A549 (cell line): ENCODE measurements around the gene SLC8A1. TPM values are rescaled to one million over a fixed set of nuclear protein-coding genes. Genes with fewer than 3 reads are reported as not detected.

Experiments used
- ATAC-seq, 2 experiments: fragments of 200-7000 bp in 1 of 2; fragments of >200 bp in 1 of 2; cut with Nextera tagmentation in 1 of 2; cut with Tn5 transposase in 1 of 2; 3 replicates each; pipeline versions ENCODE4 v1.8.0 to v1.9.1; 2018 to 2020; ENCODE audit warnings: mild to moderate bottlenecking in 1 of 2, moderate library complexity in 1 of 2
- CTCF ChIA-PET: fragments of 300-600 bp; sonication (Branson Sonifier 250); formaldehyde crosslinking; extraction: SDS; loops from one replicate; lab custom pipeline; 2021; ENCODE audit warnings: antibody characterized with exemption, inconsistent platforms; lab: Yijun Ruan, JAX
- POLR2A ChIA-PET: fragments of 350-600 bp; formaldehyde crosslinking; extraction: SDS; loops from one replicate; lab custom pipeline; 2021; ENCODE audit warnings: antibody characterized with exemption, inconsistent platforms; lab: Yijun Ruan, JAX
- DNase-seq, 2 experiments: peaks; one replicate each; pipeline versions ENCODE4 v3.0.0 to v3.0.0-alpha.2; 2011 to 2016; ENCODE audit warnings: low read depth in 1 of 2, low spot score in 1 of 2
- FAIRE-seq: peaks from 2 replicates; lab custom pipeline; 2011; peaks lifted over from hg19 to GRCh38; lab: Jason Lieb, UNC
- H3K27ac ChIP-seq, 2 experiments: fragments of >200 bp; sonication (Bioruptor Twin); formaldehyde crosslinking; 3 replicates each; pipeline ENCODE4 v1.5.1; 2016 to 2017
- H3K4me1 ChIP-seq: fragments of >200 bp; sonication (Bioruptor Twin); formaldehyde crosslinking; 3 replicates; pipeline ENCODE4 v1.6.1; 2016
- H3K4me2 ChIP-seq: fragments of >200 bp; sonication (Bioruptor Twin); formaldehyde crosslinking; 3 replicates; pipeline ENCODE4 v1.6.1; 2016
- H3K4me3 ChIP-seq: fragments of >200 bp; sonication (Bioruptor Twin); formaldehyde crosslinking; 3 replicates; pipeline ENCODE4 v1.5.1; 2016
- H3K9me3 ChIP-seq: fragments of >200 bp; sonication (Bioruptor Twin); formaldehyde crosslinking; 3 replicates; pipeline ENCODE4 v1.6.1; 2016
- ATOH8 ChIP-seq: fragments of 250-450 bp; sonication (Bioruptor Pico); IDR thresholded peaks from 2 replicates; pipeline ENCODE4 v1.5.0; 2020; ENCODE audit warnings: low read depth, mild to moderate bottlenecking, moderate library complexity
- BHLHE40 ChIP-seq: IDR thresholded peaks from 2 replicates; pipeline ENCODE4 v1.6.1; 2012; ENCODE audit warnings: low read depth, low read length, inconsistent platforms
- CBX2 ChIP-seq: fragments of 200-600 bp; sonication (generic); IDR thresholded peaks from 2 replicates; pipeline ENCODE4 v1.6.1; 2016; ENCODE audit warnings: low read depth, mild to moderate bottlenecking, borderline replicate concordance
- CBX8 ChIP-seq: fragments of 200-600 bp; sonication (generic); IDR thresholded peaks from 2 replicates; pipeline ENCODE4 v1.6.1; 2016
- CEBPB ChIP-seq, 2 experiments: fragments of >200 bp in 1 of 2; sonication (Bioruptor Twin) in 1 of 2; formaldehyde crosslinking in 1 of 2; IDR thresholded peaks; 2 replicates each; pipeline ENCODE4 v1.6.1; 2012 to 2016
- CHD2 ChIP-seq: fragments of 150-350 bp; IDR thresholded peaks from 2 replicates; pipeline ENCODE4 v1.6.1; 2014; ENCODE audit warnings: low read length; ENCODE audit not compliant: partially characterized antibody
- EHF ChIP-seq: fragments of 250-450 bp; sonication (Bioruptor Pico); IDR thresholded peaks from 2 replicates; pipeline ENCODE4 v1.5.0; 2020; ENCODE audit warnings: mild to moderate bottlenecking
- EP300 ChIP-seq, 2 experiments: fragments of >200 bp; sonication (Bioruptor Twin); formaldehyde crosslinking; IDR thresholded peaks; 2 replicates in 1 of 2; 3 replicates in 1 of 2; pipeline ENCODE4 v1.6.1; 2016 to 2017
- ESRRA ChIP-seq: fragments of 150-350 bp; IDR thresholded peaks from 2 replicates; pipeline ENCODE4 v1.6.1; 2014; ENCODE audit warnings: mild to moderate bottlenecking, low read length, borderline replicate concordance
- FOSL2 ChIP-seq, 2 experiments: fragments of 450-650 bp in 1 of 2; fragments of >200 bp in 1 of 2; sonication (Bioruptor Twin) in 1 of 2; formaldehyde crosslinking; IDR thresholded peaks; 2 replicates each; pipeline versions ENCODE4 v1.5.0 to v1.6.1; 2016 to 2020; ENCODE audit warnings: mild to moderate bottlenecking in 1 of 2, moderate library complexity in 1 of 2
- GATA3 ChIP-seq: IDR thresholded peaks from 2 replicates; pipeline ENCODE4 v1.6.1; 2012; ENCODE audit warnings: borderline replicate concordance
- HOXA7 ChIP-seq: fragments of 250-450 bp; sonication (Bioruptor Pico); IDR thresholded peaks from 2 replicates; pipeline ENCODE4 v1.5.0; 2020; ENCODE audit warnings: mild to moderate bottlenecking, moderate library complexity
- HOXB13 ChIP-seq: fragments of 250-450 bp; sonication (Bioruptor Pico); IDR thresholded peaks from 2 replicates; pipeline ENCODE4 v1.5.0; 2020; ENCODE audit warnings: low read depth, mild to moderate bottlenecking, moderate library complexity
- KDM1A ChIP-seq: fragments of 200-600 bp; sonication (generic); IDR thresholded peaks from 2 replicates; pipeline ENCODE4 v1.6.1; 2016; ENCODE audit warnings: low read depth, mild to moderate bottlenecking
- MAX ChIP-seq: IDR thresholded peaks from 2 replicates; pipeline ENCODE4 v1.6.1; 2012
- MAZ ChIP-seq: fragments of 150-350 bp; IDR thresholded peaks from 2 replicates; pipeline ENCODE4 v1.6.1; 2014; ENCODE audit warnings: antibody characterized with exemption, low read depth, low read length, borderline replicate concordance
- NFE2L2 ChIP-seq: fragments of 150-350 bp; conservative IDR thresholded peaks from 2 replicates; pipeline ENCODE4 v1.6.1; 2014; ENCODE audit warnings: low read length
- NPAS2 ChIP-seq: fragments of 250-450 bp; sonication (Bioruptor Pico); IDR thresholded peaks from 2 replicates; pipeline ENCODE4 v1.8.0; 2022; ENCODE audit warnings: mild to moderate bottlenecking, moderate library complexity, borderline replicate concordance
- NR3C1 ChIP-seq: fragments of >200 bp; sonication (Bioruptor Twin); formaldehyde crosslinking; IDR thresholded peaks from 3 replicates; pipeline ENCODE4 v1.6.1; 2017
- PBX3 ChIP-seq: IDR thresholded peaks from 2 replicates; pipeline ENCODE4 v1.6.1; 2012
- POLR2AphosphoS2 ChIP-seq: conservative IDR thresholded peaks from 2 replicates; pipeline ENCODE4 v1.6.1; 2012; ENCODE audit warnings: low read length, improper control_type of control experiment, inconsistent platforms
- RFX5 ChIP-seq: fragments of 450-650 bp; IDR thresholded peaks from 2 replicates; pipeline ENCODE4 v1.7.1; 2014; ENCODE audit warnings: antibody characterized with exemption, mild to moderate bottlenecking, moderate library complexity
- RNF2 ChIP-seq: fragments of 200-600 bp; sonication (generic); IDR thresholded peaks from 2 replicates; pipeline ENCODE4 v1.6.1; 2016; ENCODE audit warnings: low read depth, mild to moderate bottlenecking, antibody characterized with exemption, moderate library complexity, borderline replicate concordance
- SREBF2 ChIP-seq: fragments of 450-650 bp; IDR thresholded peaks from 2 replicates; pipeline ENCODE4 v1.6.1; 2014; ENCODE audit warnings: mild to moderate bottlenecking, moderate library complexity
- ZNF302 ChIP-seq: fragments of 250-450 bp; sonication (Bioruptor Pico); IDR thresholded peaks from 2 replicates; pipeline ENCODE4 v1.9.0; 2021; ENCODE audit warnings: inconsistent platforms, mild to moderate bottlenecking, moderate library complexity
- ZSCAN20 ChIP-seq: fragments of 250-450 bp; sonication (Bioruptor Pico); IDR thresholded peaks from 2 replicates; pipeline ENCODE4 v1.8.0; 2022; ENCODE audit warnings: mild to moderate bottlenecking, moderate library complexity
- WGBS: methylation state at CpG from one replicate; pipeline ENCODE4 v1.1.6; 2017; ENCODE audit errors: missing lambda C conversion rate; 5-methylcytosine and 5-hydroxymethylcytosine counted together
- polyA plus RNA-seq, 4 experiments: library from polyadenylated mRNA; depleted of rRNA in 3 of 4; stranded (reverse); fragments of >200 nt; fragmentation: RNase III in 1 of 4; extraction: RNeasy Plus Mini Kit Qiagen cat#74134 plus additional on column Dnase treatment in 1 of 4; gene quantifications; 2 replicates in 3 of 4; 3 replicates in 1 of 4; pipeline ENCODE4 v1.2.3, GENCODE V29; 2011 to 2017

The SLC8A1 gene
- polyA plus RNA-seq, 2 of the 4 experiments (the other 2 are of a cell fraction), result 0.28 to 0.92 TPM

GRCh38 chr2:40440835-40441234 lies 11.1 kb downstream of the SLC8A1 start:
- Histone ChIP-seq H3K4me2 (no peak overlapping the region), H3K27ac (no peak overlapping the region), H3K4me1 (peaks cover 10% of the 10 kb centered on the region; the same call in 2 of the 3 replicates), H3K9me3 (no peaks in the 10 kb centered on the region), H3K4me3 (no peak overlapping the region)
- ChIA-PET POLR2A (no interaction called here), CTCF (interaction anchor here (1.0 to 5.4 kb wide), 2 partner anchors 9 to 178 kb away, joined by 3 to 29 read pairs; no protein-coding TSS in a partner anchor)
- ATAC-seq, result no peak
- TF ChIP-seq EHF (CRISPR knock-in tag) (no peak), NFE2L2 (no peak), POLR2AphosphoS2 (no peak), NR3C1 (no peak), RFX5 (no peak), ATOH8 (no peak), RNF2 (no peak), SREBF2 (no peak), MAZ (no peak), HOXA7 (CRISPR knock-in tag) (no peak), ZSCAN20 (no peak), NPAS2 (CRISPR knock-in tag) (no peak), PBX3 (no peak)
- 59% methylated on average over 1 of the region's 1 CpG for WGBS
- DNase-seq, result no peak
- no peak for FAIRE-seq

- DNase-seq, result no peak
- ChIA-PET CTCF (interaction anchor here (0.9 to 5.4 kb wide), 3 partner anchors 10 to 115 kb away, joined by 3 to 29 read pairs (median 4); no protein-coding TSS in a partner anchor), POLR2A (no interaction called here)
- FAIRE-seq, result peak; percentile 28
- Histone ChIP-seq H3K4me2 (0 out of 3 replicates have a peak overlapping the region, but pooled peaks have one; percentile 19), H3K4me1 (peaks cover 24% of the 10 kb centered on the region), H3K9me3 (no peaks in the 10 kb centered on the region), H3K4me3 (no peak overlapping the region), H3K27ac (peak overlapping the region; percentile 23 to 33; a peak in 3 of 6 replicates)
- no peak for ATAC-seq
- no peak for TF ChIP-seq CBX8
- no peak for TF ChIP-seq EHF (CRISPR knock-in tag)
- no peak for TF ChIP-seq CHD2
- no peak for TF ChIP-seq HOXB13 (CRISPR knock-in tag)
- TF ChIP-seq ESRRA, result no peak
- TF ChIP-seq FOSL2 (IDR thresholded peaks at IDR 0.05), result no peak
- TF ChIP-seq FOSL2 (CRISPR knock-in tag; IDR thresholded peaks at IDR 0.05), result no peak
- TF ChIP-seq BHLHE40, result no peak
- TF ChIP-seq ZNF302 (CRISPR knock-in tag), result no peak
- no peak for TF ChIP-seq HOXA7 (CRISPR knock-in tag)
- TF ChIP-seq CBX2, result no peak
- TF ChIP-seq KDM1A, result no peak
- TF ChIP-seq MAX, result no peak
- TF ChIP-seq CEBPB (IDR thresholded peaks at IDR 0.05), result no peak
- TF ChIP-seq RNF2, result no peak
- TF ChIP-seq ATOH8, result no peak
- no peak for TF ChIP-seq NR3C1
- no peak for TF ChIP-seq EP300 (IDR thresholded peaks at IDR 0.05)
- no peak for TF ChIP-seq GATA3
Observed at GRCh38 chr2:40439473-40439872, 12.4 kb downstream of the SLC8A1 start.
